ENCODE measurements around the gene MICA. TPM values are rescaled to one million over a fixed set of nuclear protein-coding genes. Genes with fewer than 3 reads are reported as not detected.
"Not testable (repeated sequence)": the region's sequence is repeated elsewhere in the genome, so short reads cannot be mapped to it uniquely, and the experiment has no call there.

The MICA gene
- total RNA-seq, 4 donors from 2014 or later: 13.7 to 18.0 (median 16.6) TPM

- no peak for TF ChIP-seq CTCF (IDR thresholded peaks at IDR 0.05)
- DNase-seq (ENCODE audit: low spot score) (no peak), ATAC-seq (ENCODE audit: low FRiP score) (no peak)
These were observed 34.9 kb upstream of the MICA start for GRCh38 chr6:31368461-31368860.

GRCh38 chr6:31374118-31374517 lies 29.3 kb upstream of the MICA start:
- not testable (repeated sequence) for DNase-seq (ENCODE audit: low spot score); ATAC-seq (ENCODE audit: low FRiP score)

DNA sequence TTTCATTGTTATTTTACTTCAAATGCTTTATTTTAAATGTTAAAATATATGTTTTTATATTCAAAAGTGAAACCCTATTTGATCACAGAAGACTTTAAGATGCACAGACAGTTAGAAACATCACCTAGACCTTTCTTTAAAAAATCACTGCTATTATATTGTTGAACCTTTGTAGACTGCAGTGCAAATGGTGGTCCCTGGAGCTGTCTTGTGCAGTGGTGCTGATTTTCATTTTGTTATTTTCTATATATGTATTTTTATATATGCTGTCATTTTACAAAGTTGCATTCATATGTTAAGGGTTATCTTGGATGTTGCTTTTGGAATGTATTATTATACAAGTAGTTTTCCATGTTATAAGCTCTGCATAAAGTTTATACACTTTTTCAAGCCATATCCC lies 27.7 kb upstream of the MICA start:
- no peak for TF ChIP-seq CTCF (IDR thresholded peaks at IDR 0.05)
- ATAC-seq (ENCODE audit: low FRiP score): no peak
- no peak for DNase-seq (ENCODE audit: low spot score)

- TF ChIP-seq CTCF (IDR thresholded peaks at IDR 0.05): no peak
- no peak for ATAC-seq (ENCODE audit: low FRiP score)
- no peak for DNase-seq (ENCODE audit: low spot score)
These were observed 26.4 kb upstream of the MICA start for GRCh38 chr6:31377029-31377428.

- no peak for TF ChIP-seq CTCF (IDR thresholded peaks at IDR 0.05)
- DNase-seq (ENCODE audit: low spot score): no peak
These were observed 25.2 kb upstream of the MICA start for GRCh38 chr6:31378062-31378720.

GRCh38 chr6:31378721-31379103 lies 24.7 kb upstream of the MICA start:
- TF ChIP-seq CTCF (IDR thresholded peaks at IDR 0.05): no peak
- ATAC-seq (ENCODE audit: low FRiP score) (no peak), DNase-seq (ENCODE audit: low spot score) (no peak)

More at GRCh38 chr6:31378062-31378720, 25.2 kb upstream of the MICA start:
- no peak for ATAC-seq (ENCODE audit: low FRiP score)

GRCh38 chr6:31379850-31380249 lies 23.5 kb upstream of the MICA start:
- no peak for TF ChIP-seq CTCF (IDR thresholded peaks at IDR 0.05)
- DNase-seq (ENCODE audit: low spot score) (no peak), ATAC-seq (ENCODE audit: low FRiP score) (no peak)

Measured in omental fat pad (tissue), 4 donors.